Measurements from ENCODE around the gene UTS2B. TPM values are rescaled to one million over a fixed set of nuclear protein-coding genes. Genes with fewer than 3 reads are reported as not detected.

The UTS2B gene
- total and polyA plus RNA-seq, 10 of the 15 experiments (the other 5 are each of a cell fraction or from before 2014, with no cell fraction given) = 0.15 to 0.72 (median 0.44) TPM

GRCh38 chr3:191253089-191253799, 77.1 kb downstream of the UTS2B start:
- H3K27ac ChIP-seq (ENCODE audit: control insufficient read depth, insufficient read depth) = peak overlapping the region; percentile 42; the same call in 1 of the 2 replicates
- FAIRE-seq = no peak
- no TSS peak for BruUV-seq (replicated peaks)
- intact Hi-C loops (cut with micrococcal nuclease; ENCODE audit: unreplicated experiment) = loop anchor here (2.0 kb wide), 1 partner anchor 16 kb away; no protein-coding TSS in a partner anchor
- H3K4me2 ChIP-seq (ENCODE audit: control insufficient read depth, insufficient read depth) = peak overlapping the region; percentile 89
- CTCF ChIA-PET = interaction anchor here (0.8 to 1.4 kb wide), 3 partner anchors 39 to 100 kb away, joined by 3 read pairs; no protein-coding TSS in a partner anchor
- no peak overlapping the region for H3K9ac ChIP-seq (ENCODE audit: control insufficient read depth, insufficient read depth, low read length)
- 6% methylated on average over 6 of the region's 6 CpGs for WGBS (ENCODE audit: insufficient coverage, insufficient replicate concordance, low lambda C conversion rate, missing lambda C conversion rate)
- H3K79me2 ChIP-seq (ENCODE audit: control insufficient read depth, insufficient read depth, low read length) = no peaks in the 10 kb centered on the region
- peak; percentile 35 for DNase-seq (ENCODE audit: low read depth, low spot score)
- RAD21 ChIA-PET (ENCODE audit: unreplicated experiment) = interaction anchor here (0.7 to 3.3 kb wide), 11 partner anchors 9 to 874 kb away, joined by 3 to 22 read pairs (median 4); no protein-coding TSS in a partner anchor
- no peaks in the 10 kb centered on the region for H3K36me3 ChIP-seq (ENCODE audit: control insufficient read depth in 2 of 2, insufficient read depth in 2 of 2, low read length in 1 of 2)
- no peaks in the 10 kb centered on the region for H3K9me3 ChIP-seq (replicated peaks; ENCODE audit: control insufficient read depth, insufficient read depth, low read length)
- no peaks in the 10 kb centered on the region for H3K27me3 ChIP-seq (replicated peaks in 1 of 2; ENCODE audit: control insufficient read depth in 2 of 2, insufficient read depth in 2 of 2, low read length in 1 of 2)
- peak; percentile 70 for ATAC-seq
- peak overlapping the region; percentile 28; the same call in 1 of the 2 replicates for H3K4me3 ChIP-seq
- in situ Hi-C loops (cut with MboI) = no loop called here
- SMC1A ChIA-PET (ENCODE audit: uncharacterized antibody, unreplicated experiment) = interaction anchor here (0.7 to 4.5 kb wide), 18 partner anchors 9 to 130 kb away, joined by 3 to 45 read pairs (median 4); partner anchors contain the start of gene CCDC50
- peak overlapping the region; percentile 57 for H2AFZ ChIP-seq (ENCODE audit: control insufficient read depth, low read depth, low read length)
- H3K4me1 ChIP-seq (ENCODE audit: control insufficient read depth, insufficient read depth, low read length) = peaks cover 25% of the 10 kb centered on the region
- POLR2A ChIA-PET = interaction anchor here (0.8 to 1.5 kb wide), 3 partner anchors 43 to 109 kb away, joined by 3 to 4 read pairs (median 3); no protein-coding TSS in a partner anchor
- H4K20me1 ChIP-seq (ENCODE audit: control insufficient read depth, insufficient read depth) = no peaks in the 10 kb centered on the region
- TF ChIP-seq IKZF1 (conservative IDR thresholded peaks at IDR 0.05) = peak; percentile 83
- 0 out of 2 replicates have a peak, but pooled peaks have one; percentile 20 for TF ChIP-seq GABPA (IDR thresholded peaks at IDR 0.05; ENCODE audit: low read depth)
- peak; percentile 14 for TF ChIP-seq SKIL (IDR thresholded peaks at IDR 0.05; ENCODE audit: low read depth, poor library complexity, severe bottlenecking)
- TF ChIP-seq TBL1XR1 (IDR thresholded peaks at IDR 0.05; ENCODE audit: low read depth, low read length) = no peak
- TF ChIP-seq NBN (IDR thresholded peaks at IDR 0.05) = no peak
- no peak for TF ChIP-seq PAX8 (IDR thresholded peaks at IDR 0.05)
- no peak for TF ChIP-seq POLR2AphosphoS2 (IDR thresholded peaks at IDR 0.05; ENCODE audit: low read depth, low read length)
- no peak for TF ChIP-seq NR2C2 (IDR thresholded peaks at IDR 0.05; ENCODE audit: borderline replicate concordance, control insufficient read depth, insufficient read length, low read depth)
- no peak for TF ChIP-seq ZZZ3 (IDR thresholded peaks at IDR 0.05; ENCODE audit: control insufficient read depth, insufficient read length, low read depth)
- TF ChIP-seq BCL3 (IDR thresholded peaks at IDR 0.05; ENCODE audit: borderline replicate concordance, insufficient read depth, low read depth, low read length, poor library complexity, severe bottlenecking) = no peak
- TF ChIP-seq CUX1 (IDR thresholded peaks at IDR 0.05; ENCODE audit: insufficient replicate concordance, low read depth, low read length) = no peak
- TF ChIP-seq FOS (IDR thresholded peaks at IDR 0.05; ENCODE audit: borderline replicate concordance, extremely low read depth, insufficient read length) = no peak
- TF ChIP-seq ZBED1 (IDR thresholded peaks at IDR 0.05; ENCODE audit: borderline replicate concordance) = no peak
- peak; percentile 37; the same call in 1 of the 2 replicates for TF ChIP-seq NFIC (IDR thresholded peaks at IDR 0.05; ENCODE audit: low read depth, low read length)
